NCI-H128 (cell line): ENCODE results near the gene ZRANB1.

ENCODE experiments used
- DNase-seq: peaks from one replicate; lab custom pipeline; 2025; ENCODE audit not compliant: unreplicated experiment; lab: John Stamatoyannopoulos, UW

Gene ZRANB1

GRCh38 chr10:125033146-125033924 lies 91.4 kb downstream of the ZRANB1 start:
- no peak for DNase-seq

GRCh38 chr10:125034675-125035074 lies 92.8 kb downstream of the ZRANB1 start:
- no peak for DNase-seq

GRCh38 chr10:125035136-125035535 lies 93.2 kb downstream of the ZRANB1 start:
- DNase-seq: no peak

DNA sequence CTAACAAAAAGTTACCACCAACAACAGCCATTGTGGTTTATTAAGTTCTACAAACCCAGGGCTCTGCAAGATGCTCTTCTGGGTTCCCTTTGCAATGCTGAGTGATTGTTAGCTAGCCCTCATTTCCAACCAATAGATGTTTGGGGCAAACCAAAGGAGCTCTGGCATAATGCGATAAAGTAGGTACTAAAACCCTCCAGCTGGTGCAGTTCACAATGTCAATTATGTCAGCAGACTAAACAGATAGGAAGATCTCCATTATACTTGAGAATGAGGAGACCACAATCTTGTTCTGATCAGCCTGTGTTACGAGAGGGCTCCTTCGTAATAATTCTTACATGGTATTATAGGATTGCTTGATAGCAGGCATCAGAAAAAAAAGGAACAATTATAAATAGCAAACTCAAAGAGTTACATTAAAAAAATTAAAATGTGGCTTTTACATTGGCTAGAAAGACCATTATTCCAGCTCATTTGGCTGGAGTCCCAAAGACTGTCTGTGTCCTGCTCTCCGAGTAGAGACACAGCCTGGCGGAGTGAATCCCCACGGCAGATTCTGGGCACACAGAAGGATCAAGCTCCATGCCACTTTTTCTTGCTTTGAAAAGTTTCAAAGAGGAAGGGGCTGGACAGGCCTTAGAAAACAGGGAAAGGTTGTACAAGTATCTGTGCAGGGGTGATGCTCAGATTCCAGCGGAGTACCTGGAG lies 93.8 kb downstream of the ZRANB1 start:
- DNase-seq: no peak

DNA sequence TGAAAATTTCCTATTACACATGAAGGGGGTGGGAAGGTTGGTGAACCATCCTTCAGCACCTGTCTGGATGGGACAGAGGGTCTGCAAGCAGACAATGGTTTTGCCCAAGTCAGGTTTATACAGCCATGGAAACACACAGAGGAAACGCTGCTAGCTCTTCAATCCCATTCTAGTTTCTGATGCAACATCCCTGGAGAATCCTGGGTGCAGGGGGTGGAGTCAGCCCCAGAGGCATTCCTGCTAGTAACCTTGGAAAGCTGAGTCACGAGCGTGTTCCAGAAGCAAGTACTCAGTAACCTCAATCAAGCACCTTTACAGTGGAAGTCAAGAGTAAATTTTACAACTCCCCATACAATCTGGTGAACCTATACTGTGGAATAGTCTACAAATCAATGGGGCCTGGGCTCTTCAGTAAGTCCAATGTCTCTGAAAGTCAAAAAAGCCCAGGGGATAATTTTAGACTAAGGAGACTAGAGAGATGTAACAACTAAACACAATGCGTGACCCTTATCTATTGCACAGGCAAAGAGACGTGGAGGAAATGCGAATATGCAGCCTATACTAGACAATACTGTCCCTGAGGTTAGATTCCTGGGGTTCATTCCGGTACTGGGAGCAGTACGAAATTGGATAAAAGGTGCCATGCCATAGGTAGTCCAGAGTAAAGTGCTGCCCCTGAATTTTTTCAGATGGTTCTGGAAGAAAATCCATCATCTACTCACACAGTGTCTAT lies 95.4 kb downstream of the ZRANB1 start:
- DNase-seq: no peak
